Ovary (tissue), 3 donors: ENCODE results near the gene CFP.

ENCODE experiments used
- CTCF ChIP-seq, 3 donors: fragments of 450-650 bp in 2 of 3; fragments of 200-600 bp in 1 of 3; IDR thresholded peaks; one replicate each; pipeline versions ENCODE4 v1.5.1 to v1.8.0; 2016 to 2022; ENCODE audit warnings: antibody characterized with exemption in 3 of 3, mild to moderate bottlenecking in 1 of 3
- POLR2A ChIP-seq: fragments of 450-650 bp; IDR thresholded peaks from one replicate; pipeline ENCODE4 v1.6.1; 2017; ENCODE audit warnings: antibody characterized with exemption, mild to moderate bottlenecking, moderate library complexity
- donor health status: DM: no; HTN: no; CAD: no.

GRCh38 chrX:47610511-47610910, 19.2 kb downstream of the CFP start:
- TF ChIP-seq CTCF (IDR thresholded peaks at IDR 0.05), result no peak
- no peak for TF ChIP-seq POLR2A
